ENCODE measurements around the gene NCEH1. TPM values are rescaled to one million over a fixed set of nuclear protein-coding genes. Genes with fewer than 3 reads are reported as not detected.

NCEH1 gene
- polyA plus RNA-seq, 1 of the 3 experiments (the other 2 are of a cell fraction), result 7.5 TPM

GRCh38 chr3:172701751-172702150 lies 9.1 kb downstream of the NCEH1 start:
- Histone ChIP-seq H3F3A (replicated peaks; ENCODE audit: insufficient read depth) (no peaks in the 10 kb centered on the region), H3K79me2 (ENCODE audit: insufficient read depth) (peaks cover 86% of the 10 kb centered on the region), H3K4me2 (no peak overlapping the region), H3K4me3 (ENCODE audit: low read depth in 2 of 2, low read length in 1 of 2) (no peak overlapping the region), H3K36me3 (replicated peaks in 1 of 2; ENCODE audit: control insufficient read depth in 1 of 2, insufficient read depth in 2 of 2, low read length in 1 of 2) (peaks cover 0 to 4% of the 10 kb centered on the region in 2 experiments), H3K27ac (ENCODE audit: low read depth in 2 of 2, low read length in 1 of 2) (no peak overlapping the region), H3K27me3 (ENCODE audit: insufficient read depth) (no peaks in the 10 kb centered on the region), H4K20me1 (ENCODE audit: insufficient read depth) (no peaks in the 10 kb centered on the region), H3K4me1 (ENCODE audit: control insufficient read depth in 1 of 2, insufficient read depth in 2 of 2, low read depth in 1 of 2, low read length in 1 of 2) (no peaks in the 10 kb centered on the region), H3K9ac (no peak overlapping the region), H2AFZ (ENCODE audit: low read depth) (no peak overlapping the region), H3K9me2 (no peaks in the 10 kb centered on the region), H3K9me3 (no peaks in the 10 kb centered on the region)
- TF ChIP-seq EP300 (IDR thresholded peaks at IDR 0.05; ENCODE audit: borderline replicate concordance in 1 of 2, low read depth in 1 of 2, low read length in 1 of 2) (no peak), GABPA (IDR thresholded peaks at IDR 0.05; ENCODE audit: low read depth) (no peak), USF1 (IDR thresholded peaks at IDR 0.05; ENCODE audit: borderline replicate concordance, low read depth) (no peak), CHD2 (IDR thresholded peaks at IDR 0.05; ENCODE audit: low read length, partially characterized antibody) (no peak), NFIC (IDR thresholded peaks at IDR 0.05; ENCODE audit: borderline replicate concordance) (no peak), PBX3 (IDR thresholded peaks at IDR 0.05) (no peak), TEAD4 (IDR thresholded peaks at IDR 0.05; ENCODE audit: borderline replicate concordance, insufficient read depth) (no peak), GATA2 (CRISPR knock-in tag; IDR thresholded peaks at IDR 0.05) (no peak), JUND (IDR thresholded peaks at IDR 0.05) (no peak), ELF1 (IDR thresholded peaks at IDR 0.05) (no peak), RXRA (IDR thresholded peaks at IDR 0.05; ENCODE audit: borderline replicate concordance, low read depth) (no peak), MEF2A (IDR thresholded peaks at IDR 0.05; ENCODE audit: borderline replicate concordance, low read depth) (no peak), RCOR1 (IDR thresholded peaks at IDR 0.05; ENCODE audit: low read length) (no peak), POLR2AphosphoS5 (IDR thresholded peaks at IDR 0.05; ENCODE audit: low read depth, low read length) (no peak)
- ChIA-PET CTCF (interaction anchor here (1.2 to 3.2 kb wide), 3 partner anchors 9 to 35 kb away, joined by 3 to 16 read pairs (median 5); partner anchors contain the start of gene NCEH1), POLR2A (no interaction called here)
- no peak for DNase-seq
- 96% methylated on average over 3 of the region's 3 CpGs for WGBS (ENCODE audit: low lambda C conversion rate)

GRCh38 chr3:172700936-172701455 lies 9.9 kb downstream of the NCEH1 start:
- WGBS (ENCODE audit: low lambda C conversion rate), result 100% methylated on average over 1 of the region's 1 CpG
- TF ChIP-seq SMC3 (IDR thresholded peaks at IDR 0.05; ENCODE audit: low read depth, low read length), result no peak
- no peak for TF ChIP-seq TAF1 (IDR thresholded peaks at IDR 0.05; ENCODE audit: borderline replicate concordance, low read depth, low read length)
- no peak for TF ChIP-seq ELF1 (IDR thresholded peaks at IDR 0.05)
- TF ChIP-seq EP300 (IDR thresholded peaks at IDR 0.05; ENCODE audit: borderline replicate concordance in 1 of 2, low read depth in 1 of 2, low read length in 1 of 2), result no peak
- no peak for TF ChIP-seq FOXM1 (IDR thresholded peaks at IDR 0.05; ENCODE audit: low read depth)
- TF ChIP-seq RCOR1 (IDR thresholded peaks at IDR 0.05; ENCODE audit: low read length), result no peak
- TF ChIP-seq RAD21 (IDR thresholded peaks at IDR 0.05; ENCODE audit: low read length), result no peak
- TF ChIP-seq JUND (IDR thresholded peaks at IDR 0.05), result no peak
- no peak for TF ChIP-seq GABPA (IDR thresholded peaks at IDR 0.05; ENCODE audit: low read depth)
- no peak for TF ChIP-seq CTCF (IDR thresholded peaks at IDR 0.05)
- TF ChIP-seq EZH2phosphoT487 (IDR thresholded peaks at IDR 0.05; ENCODE audit: borderline replicate concordance, low read depth), result no peak
- no peak for TF ChIP-seq CHD2 (IDR thresholded peaks at IDR 0.05; ENCODE audit: low read length, partially characterized antibody)
- TF ChIP-seq RXRA (IDR thresholded peaks at IDR 0.05; ENCODE audit: borderline replicate concordance, low read depth), result no peak
- TF ChIP-seq NRF1 (IDR thresholded peaks at IDR 0.05; ENCODE audit: low read depth, low read length), result no peak
- TF ChIP-seq FOXJ3 (CRISPR knock-in tag; IDR thresholded peaks at IDR 0.05), result no peak
- no peak for TF ChIP-seq IRF3 (IDR thresholded peaks at IDR 0.05; ENCODE audit: low read depth, low read length)
- TF ChIP-seq MXI1 (IDR thresholded peaks at IDR 0.05; ENCODE audit: low read depth, low read length), result no peak
- no peak overlapping the region for H3K27ac ChIP-seq (ENCODE audit: low read depth in 2 of 2, low read length in 1 of 2)
- H3K36me3 ChIP-seq (replicated peaks in 1 of 2; ENCODE audit: control insufficient read depth in 1 of 2, insufficient read depth in 2 of 2, low read length in 1 of 2), result peaks cover 0 to 4% of the 10 kb centered on the region in 2 experiments
- H2AFZ ChIP-seq (ENCODE audit: low read depth), result no peak overlapping the region
- no peaks in the 10 kb centered on the region for H3K27me3 ChIP-seq (ENCODE audit: insufficient read depth)
- CTCF ChIA-PET, result interaction anchor here (1.3 to 3.2 kb wide), 3 partner anchors 10 to 223 kb away, joined by 4 to 16 read pairs (median 5); partner anchors contain the start of gene NCEH1
- no peak overlapping the region for H3K4me3 ChIP-seq (ENCODE audit: low read depth in 2 of 2, low read length in 1 of 2)
- no peaks in the 10 kb centered on the region for H3K4me1 ChIP-seq (ENCODE audit: control insufficient read depth in 1 of 2, insufficient read depth in 2 of 2, low read depth in 1 of 2, low read length in 1 of 2)
- H3K4me2 ChIP-seq, result no peak overlapping the region
- H3K79me2 ChIP-seq (ENCODE audit: insufficient read depth), result peaks cover 86% of the 10 kb centered on the region
- POLR2A ChIA-PET, result no interaction called here
- H3K9me3 ChIP-seq, result no peaks in the 10 kb centered on the region
- no peak for DNase-seq
- no peaks in the 10 kb centered on the region for H4K20me1 ChIP-seq (ENCODE audit: insufficient read depth)
- H3K9me2 ChIP-seq, result no peaks in the 10 kb centered on the region
- no peaks in the 10 kb centered on the region for H3F3A ChIP-seq (replicated peaks; ENCODE audit: insufficient read depth)
- no peak overlapping the region for H3K9ac ChIP-seq
